Measurements from ENCODE around the gene DPYSL5.
A peak's percentile ranks its signal among the peaks of the same experiment; 100 is the strongest.

GRCh38 chr2:26982102-26982742, 134.3 kb downstream of the DPYSL5 start:
- TF ChIP-seq CTCF (IDR thresholded peaks at IDR 0.05) (peak in 2 of 3 experiments; percentile 15 to 27), POLR2A (IDR thresholded peaks at IDR 0.05) (no peak)
